DND-41 (cell line): ENCODE data around the gene SLC22A3.

Experiments
- EZH2 ChIP-seq: IDR thresholded peaks from 3 replicates; pipeline ENCODE4 v1.6.1; 2012; ENCODE audit warnings: borderline replicate concordance, low read depth, mild to moderate bottlenecking, moderate library complexity, low read length, inconsistent platforms; ENCODE audit not compliant: severe bottlenecking
- TF ChIP-seq, protein P1 (sequence below): IDR thresholded peaks from 2 replicates; pipeline ENCODE4 v1.5.1; 2012; ENCODE audit warnings: borderline replicate concordance, low read length, moderate library complexity, mild to moderate bottlenecking; ENCODE audit not compliant: poor library complexity, severe bottlenecking; ENCODE audit errors: extremely low read depth

DNA sequence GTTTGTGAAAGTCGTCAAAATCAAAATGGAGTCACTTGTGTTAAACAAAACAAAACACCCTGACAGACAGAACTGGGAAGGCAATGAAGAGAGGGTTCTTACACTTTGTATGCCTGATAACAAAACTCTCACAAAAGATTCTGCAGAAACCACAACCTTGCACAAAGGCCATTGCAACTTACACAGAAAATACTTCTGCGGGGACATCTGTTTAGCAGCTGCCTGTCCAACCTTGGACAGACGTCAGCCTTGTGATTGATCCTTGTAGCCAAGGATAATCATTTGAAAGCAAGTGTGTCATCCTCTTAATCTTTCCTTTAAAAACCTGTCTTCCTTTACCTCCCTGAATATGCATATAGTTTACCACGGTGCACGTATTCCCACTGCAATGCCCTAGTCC is 17.0 kb upstream of the SLC22A3 start:
- TF ChIP-seq, protein P1, sequence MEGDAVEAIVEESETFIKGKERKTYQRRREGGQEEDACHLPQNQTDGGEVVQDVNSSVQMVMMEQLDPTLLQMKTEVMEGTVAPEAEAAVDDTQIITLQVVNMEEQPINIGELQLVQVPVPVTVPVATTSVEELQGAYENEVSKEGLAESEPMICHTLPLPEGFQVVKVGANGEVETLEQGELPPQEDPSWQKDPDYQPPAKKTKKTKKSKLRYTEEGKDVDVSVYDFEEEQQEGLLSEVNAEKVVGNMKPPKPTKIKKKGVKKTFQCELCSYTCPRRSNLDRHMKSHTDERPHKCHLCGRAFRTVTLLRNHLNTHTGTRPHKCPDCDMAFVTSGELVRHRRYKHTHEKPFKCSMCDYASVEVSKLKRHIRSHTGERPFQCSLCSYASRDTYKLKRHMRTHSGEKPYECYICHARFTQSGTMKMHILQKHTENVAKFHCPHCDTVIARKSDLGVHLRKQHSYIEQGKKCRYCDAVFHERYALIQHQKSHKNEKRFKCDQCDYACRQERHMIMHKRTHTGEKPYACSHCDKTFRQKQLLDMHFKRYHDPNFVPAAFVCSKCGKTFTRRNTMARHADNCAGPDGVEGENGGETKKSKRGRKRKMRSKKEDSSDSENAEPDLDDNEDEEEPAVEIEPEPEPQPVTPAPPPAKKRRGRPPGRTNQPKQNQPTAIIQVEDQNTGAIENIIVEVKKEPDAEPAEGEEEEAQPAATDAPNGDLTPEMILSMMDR = no peak
- no peak for TF ChIP-seq EZH2
